GM23248 (cell line): ENCODE results near the gene RGMA.

Experiments used
- EZH2 ChIP-seq: fragments of 200-600 bp; sonication (generic); IDR thresholded peaks from 2 replicates; pipeline ENCODE4 v1.6.1; 2018; ENCODE audit warnings: antibody characterized with exemption, mild to moderate bottlenecking; ENCODE audit not compliant: insufficient read depth, poor library complexity, severe bottlenecking
- EZH2phosphoT487 ChIP-seq: fragments of 200-600 bp; sonication (generic); IDR thresholded peaks from 2 replicates; pipeline ENCODE4 v1.6.1; 2018; ENCODE audit warnings: antibody characterized with exemption, moderate library complexity, mild to moderate bottlenecking, low read depth; ENCODE audit not compliant: insufficient read depth

DNA sequence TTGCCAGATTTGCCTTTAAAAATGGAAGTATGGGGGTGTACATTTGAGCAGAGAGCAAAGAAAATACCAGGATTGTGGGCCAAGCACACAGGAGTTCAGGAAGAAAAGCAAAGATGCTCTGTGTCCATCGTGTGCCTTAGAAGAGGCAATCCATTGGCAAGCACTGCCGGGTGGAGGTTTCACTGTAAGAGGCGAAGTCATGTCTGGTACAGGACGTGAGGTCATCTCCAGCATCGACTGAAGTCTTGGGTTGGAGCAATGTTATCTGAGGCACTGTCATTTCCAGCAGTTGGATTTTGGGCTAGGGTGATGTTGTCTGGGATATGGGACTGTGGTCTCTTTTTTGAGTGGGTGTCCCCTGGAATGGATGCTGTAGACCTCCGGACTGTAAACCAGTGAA is 4.8 kb upstream of the RGMA start:
- TF ChIP-seq EZH2 (no peak), EZH2phosphoT487 (no peak)
